BLaER1 (cell line): ENCODE measurements around the gene CREB5.

Source experiments
- H3K27ac ChIP-seq: shearing (Covaris generic); formaldehyde crosslinking; 2 replicates; pipeline ENCODE4 v1.8.1; 2022
- H3K27me3 ChIP-seq: shearing (Covaris generic); formaldehyde crosslinking; 2 replicates; pipeline ENCODE4 v1.8.1; 2022
- H3K36me3 ChIP-seq: shearing (Covaris generic); formaldehyde crosslinking; 2 replicates; pipeline ENCODE4 v1.8.1; 2022
- H3K4me1 ChIP-seq: shearing (Covaris generic); formaldehyde crosslinking; 2 replicates; pipeline ENCODE4 v1.8.1; 2022
- H3K4me2 ChIP-seq: shearing (Covaris generic); formaldehyde crosslinking; 2 replicates; pipeline ENCODE4 v1.8.1; 2022
- H3K4me3 ChIP-seq: shearing (Covaris generic); formaldehyde crosslinking; 2 replicates; pipeline ENCODE4 v1.8.1; 2022
- H3K9ac ChIP-seq: shearing (Covaris generic); formaldehyde crosslinking; 2 replicates; pipeline ENCODE4 v1.8.1; 2022
- H3K9me3 ChIP-seq: shearing (Covaris generic); formaldehyde crosslinking; 2 replicates; pipeline ENCODE4 v1.8.1; 2022
- H4K20me1 ChIP-seq: shearing (Covaris generic); formaldehyde crosslinking; 2 replicates; pipeline ENCODE4 v1.8.1; 2022
- Cebpa-rat ChIP-seq: shearing (Covaris generic); IDR thresholded peaks from 2 replicates; pipeline ENCODE4 v1.8.1; 2022

Gene CREB5

DNA sequence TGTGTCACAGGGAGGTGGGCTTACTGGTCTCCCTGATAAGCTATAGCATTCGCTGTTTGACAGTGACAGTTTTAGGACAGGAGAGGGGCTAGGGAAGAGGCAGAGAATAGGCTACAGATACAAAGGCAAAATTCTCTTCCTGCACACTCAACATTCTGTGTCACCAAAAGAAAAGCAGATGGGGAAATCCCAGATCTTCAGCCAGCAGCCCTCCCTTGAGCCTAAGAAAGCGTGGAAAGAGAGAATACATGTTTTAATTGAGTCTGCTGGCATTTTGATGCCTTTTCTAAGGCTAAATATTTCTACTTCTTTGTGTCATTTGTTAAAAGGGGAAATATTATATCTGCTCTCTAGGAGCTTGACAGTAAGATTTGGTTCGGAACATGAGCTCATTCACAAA, 298.8 kb downstream of the CREB5 start:
- Histone ChIP-seq H3K4me2 (no peak overlapping the region), H3K4me3 (no peak overlapping the region), H3K27me3 (no peaks in the 10 kb centered on the region), H3K36me3 (no peaks in the 10 kb centered on the region), H3K9me3 (no peaks in the 10 kb centered on the region), H3K27ac (no peak overlapping the region), H3K9ac (no peak overlapping the region), H4K20me1 (no peaks in the 10 kb centered on the region), H3K4me1 (peaks cover 9% of the 10 kb centered on the region)
- TF ChIP-seq Cebpa-rat = no peak

DNA sequence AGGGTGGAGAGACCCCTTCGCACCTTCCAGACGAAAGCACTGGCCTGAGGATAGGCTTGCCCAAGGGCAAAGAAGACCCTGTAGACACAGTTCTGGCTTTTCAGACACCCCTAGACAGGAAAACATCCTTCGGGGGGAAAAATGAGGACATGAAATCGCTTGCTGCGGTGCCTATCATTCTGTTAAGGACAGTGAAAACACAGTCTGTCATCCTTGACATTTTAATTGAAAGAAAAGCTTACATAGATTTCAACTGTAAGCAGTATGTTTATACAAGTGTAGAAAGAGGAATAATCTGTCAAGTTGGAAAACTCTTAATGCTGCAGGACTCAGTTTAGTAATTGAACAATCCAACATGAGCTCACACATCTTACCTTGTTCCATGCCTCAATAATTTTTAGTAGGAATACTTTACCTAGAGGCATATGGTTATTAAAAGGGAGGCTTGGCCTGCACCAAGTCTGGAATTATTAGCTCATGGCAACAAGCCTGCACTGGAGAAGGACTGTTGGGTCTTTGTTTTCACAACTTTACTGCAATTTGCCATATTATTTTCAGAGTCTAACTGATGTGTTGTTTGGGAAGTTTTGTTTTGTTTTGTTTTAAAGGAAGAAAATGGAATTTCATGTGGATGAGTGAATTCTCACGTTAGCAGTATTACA, 302.3 kb downstream of the CREB5 start:
- peaks cover 10% of the 10 kb centered on the region; the same call in 1 of the 2 replicates for H3K36me3 ChIP-seq
- H4K20me1 ChIP-seq = no peaks in the 10 kb centered on the region
- H3K9ac ChIP-seq = no peak overlapping the region
- no peaks in the 10 kb centered on the region for H3K9me3 ChIP-seq
- no peak for TF ChIP-seq Cebpa-rat
- H3K4me2 ChIP-seq = no peak overlapping the region
- no peaks in the 10 kb centered on the region for H3K4me1 ChIP-seq
- H3K27ac ChIP-seq = no peak overlapping the region
- no peak overlapping the region for H3K4me3 ChIP-seq
- H3K27me3 ChIP-seq = no peaks in the 10 kb centered on the region

DNA sequence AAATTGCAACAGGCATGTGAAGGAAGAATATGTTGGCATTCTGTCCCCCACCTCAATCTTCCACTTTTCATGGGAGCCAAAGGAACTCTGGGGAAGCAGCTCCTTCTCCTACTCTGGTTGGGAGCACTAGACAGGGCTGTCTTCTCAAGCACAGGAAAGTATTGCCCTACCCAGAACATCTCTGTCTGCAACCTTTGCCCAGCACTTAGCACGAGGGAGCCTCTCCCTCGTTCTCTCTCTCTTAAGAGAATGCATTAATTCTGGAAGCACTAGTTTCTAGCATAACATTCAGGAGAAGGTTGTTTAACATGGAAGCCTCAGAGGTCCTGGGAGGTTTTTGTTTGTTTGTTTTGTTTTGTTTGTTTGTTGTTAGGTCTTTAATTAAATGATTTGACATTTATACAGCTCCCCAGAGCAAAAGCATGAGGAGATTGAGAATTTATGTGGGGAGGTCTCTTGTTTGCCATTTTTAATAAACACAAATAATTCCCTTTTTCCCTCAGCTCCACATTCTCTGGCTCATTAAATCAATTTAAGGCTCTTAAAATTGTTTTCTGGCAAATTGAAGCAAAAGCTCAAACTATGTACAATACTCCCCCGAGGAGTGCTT, 305.2 kb downstream of the CREB5 start:
- no peak for TF ChIP-seq Cebpa-rat
- H3K4me3 ChIP-seq = no peak overlapping the region

DNA sequence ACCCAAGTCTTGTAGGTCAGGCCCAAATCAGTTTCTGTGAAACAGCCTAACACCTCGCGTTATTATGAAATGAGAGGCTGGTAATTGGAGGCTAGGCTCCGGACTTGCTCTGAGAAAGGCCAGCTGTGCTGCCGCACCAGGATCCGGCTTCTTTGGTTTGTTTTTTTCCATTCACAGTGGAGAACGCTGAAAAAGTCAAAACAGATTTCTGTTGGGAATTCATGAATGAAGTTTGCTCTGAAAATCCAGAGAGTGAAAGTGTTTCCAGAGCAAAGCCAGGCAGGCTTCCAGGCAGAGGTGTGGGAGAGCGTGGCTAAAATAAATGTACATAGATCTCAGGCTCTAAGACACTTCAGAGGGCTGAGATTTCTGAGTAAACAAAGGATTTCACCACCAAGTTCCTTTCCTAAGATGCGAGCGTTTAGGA, 305.8 kb downstream of the CREB5 start:
- Histone ChIP-seq H3K4me1 (no peaks in the 10 kb centered on the region), H3K27ac (no peak overlapping the region), H3K27me3 (no peaks in the 10 kb centered on the region), H4K20me1 (no peaks in the 10 kb centered on the region), H3K4me2 (no peak overlapping the region), H3K9me3 (no peaks in the 10 kb centered on the region), H3K4me3 (no peak overlapping the region), H3K9ac (no peak overlapping the region), H3K36me3 (peaks cover 10% of the 10 kb centered on the region; the same call in 1 of the 2 replicates)
- TF ChIP-seq Cebpa-rat = no peak

More for the DNA sequence above, 305.2 kb downstream of the CREB5 start:
- Histone ChIP-seq H3K36me3 (peaks cover 10% of the 10 kb centered on the region; the same call in 1 of the 2 replicates), H3K27ac (no peak overlapping the region), H4K20me1 (no peaks in the 10 kb centered on the region), H3K4me2 (no peak overlapping the region), H3K4me1 (no peaks in the 10 kb centered on the region), H3K27me3 (no peaks in the 10 kb centered on the region), H3K9me3 (no peaks in the 10 kb centered on the region), H3K9ac (no peak overlapping the region)

DNA sequence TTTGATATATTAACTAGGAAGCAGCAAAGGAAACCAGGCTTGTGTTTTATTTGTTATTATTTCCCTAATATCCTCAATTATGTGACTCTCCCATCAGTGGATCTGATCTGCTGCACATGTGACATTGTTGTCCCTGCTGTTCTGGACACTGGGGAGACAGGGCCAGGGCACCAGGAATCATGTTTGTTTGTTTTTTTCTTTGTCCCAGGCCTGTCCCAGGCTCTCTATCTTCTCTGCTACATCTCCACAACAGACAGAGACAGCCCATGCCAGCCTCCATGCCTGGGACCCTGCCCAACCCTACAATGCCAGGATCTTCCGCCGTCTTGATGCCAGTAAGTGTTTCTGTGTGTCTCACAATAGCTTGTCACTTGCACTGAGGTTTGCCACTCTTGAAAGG, 306.2 kb downstream of the CREB5 start:
- no peak for TF ChIP-seq Cebpa-rat
- no peaks in the 10 kb centered on the region for H3K27me3 ChIP-seq

DNA sequence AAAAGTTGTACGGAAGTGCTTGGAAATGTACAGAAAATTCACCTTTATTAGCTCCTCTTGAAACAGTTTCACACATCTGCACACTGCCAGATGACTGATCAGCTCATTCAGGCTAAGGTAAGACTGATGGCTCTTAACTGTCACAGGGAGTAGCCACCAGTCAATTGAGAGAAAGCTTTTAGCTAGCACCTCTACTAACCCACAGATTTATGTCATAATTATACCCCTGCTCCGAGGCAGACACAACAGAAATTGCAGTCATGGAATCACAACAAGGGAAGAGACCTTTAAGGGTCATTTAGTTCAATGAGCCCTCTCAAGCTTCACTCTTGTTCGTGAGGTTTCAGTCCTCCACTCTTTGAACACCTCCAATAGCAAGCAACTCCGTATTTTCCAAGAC, 310.4 kb downstream of the CREB5 start:
- H3K4me3 ChIP-seq = no peak overlapping the region
- no peaks in the 10 kb centered on the region for H4K20me1 ChIP-seq
- H3K9me3 ChIP-seq = no peaks in the 10 kb centered on the region
- H3K27me3 ChIP-seq = no peaks in the 10 kb centered on the region
- H3K36me3 ChIP-seq = peaks cover 10% of the 10 kb centered on the region; the same call in 1 of the 2 replicates
- H3K27ac ChIP-seq = no peak overlapping the region
- H3K9ac ChIP-seq = no peak overlapping the region
- H3K4me1 ChIP-seq = no peaks in the 10 kb centered on the region
- TF ChIP-seq Cebpa-rat = no peak
- H3K4me2 ChIP-seq = no peak overlapping the region

More for the DNA sequence above, 306.2 kb downstream of the CREB5 start:
- H3K4me2 ChIP-seq = no peak overlapping the region
- no peaks in the 10 kb centered on the region for H3K9me3 ChIP-seq
- no peaks in the 10 kb centered on the region for H3K4me1 ChIP-seq
- no peak overlapping the region for H3K27ac ChIP-seq
- H3K4me3 ChIP-seq = no peak overlapping the region
- no peaks in the 10 kb centered on the region for H4K20me1 ChIP-seq
- H3K36me3 ChIP-seq = peaks cover 10% of the 10 kb centered on the region; the same call in 1 of the 2 replicates
- H3K9ac ChIP-seq = no peak overlapping the region

DNA sequence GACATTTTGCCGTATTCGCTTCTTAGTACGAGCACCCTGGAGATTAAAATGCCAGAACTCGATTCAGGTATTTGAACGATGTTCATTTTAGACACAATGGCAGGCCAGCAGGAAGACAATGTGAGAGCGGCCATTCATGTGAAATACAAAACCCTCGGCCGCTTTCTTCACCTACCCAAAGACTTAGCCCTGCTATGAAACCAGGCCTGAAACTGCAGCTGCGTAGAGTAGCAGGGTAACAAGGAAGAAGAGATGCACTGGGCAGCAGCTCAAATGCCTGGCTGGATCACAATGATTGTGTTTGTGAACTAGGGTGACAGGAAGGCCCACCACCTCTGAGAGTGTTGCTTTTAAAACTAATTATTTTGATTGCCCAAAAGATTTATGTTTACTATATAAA, 311.0 kb downstream of the CREB5 start:
- TF ChIP-seq Cebpa-rat = no peak
- Histone ChIP-seq H3K4me3 (no peak overlapping the region), H3K4me1 (no peaks in the 10 kb centered on the region), H3K27ac (no peak overlapping the region), H3K27me3 (no peaks in the 10 kb centered on the region), H3K9ac (no peak overlapping the region), H3K4me2 (no peak overlapping the region), H3K36me3 (peaks cover 10% of the 10 kb centered on the region; the same call in 1 of the 2 replicates), H4K20me1 (no peaks in the 10 kb centered on the region), H3K9me3 (no peaks in the 10 kb centered on the region)

DNA sequence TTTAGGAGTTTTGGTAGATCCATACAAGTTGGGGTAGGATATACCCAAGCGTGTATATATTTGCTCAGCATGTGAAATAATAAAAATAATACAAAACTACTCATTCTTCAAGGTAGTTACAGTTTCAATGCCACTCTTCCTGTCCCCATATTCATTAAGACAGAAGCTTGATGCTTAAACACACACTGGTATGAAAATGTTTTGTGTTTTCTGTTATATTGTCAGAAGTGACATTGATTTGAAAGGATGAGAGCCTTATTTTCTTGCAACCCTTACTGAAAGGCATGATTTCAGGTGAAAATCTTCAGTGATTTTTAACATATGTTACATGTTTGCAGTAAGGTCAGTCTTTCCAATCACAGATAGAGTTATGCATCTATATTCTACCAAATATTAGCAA, 312.2 kb downstream of the CREB5 start:
- H3K9me3 ChIP-seq = no peaks in the 10 kb centered on the region
- no peaks in the 10 kb centered on the region for H3K4me1 ChIP-seq
- no peaks in the 10 kb centered on the region for H3K27me3 ChIP-seq
- TF ChIP-seq Cebpa-rat = no peak
- no peaks in the 10 kb centered on the region for H4K20me1 ChIP-seq
- no peak overlapping the region for H3K4me3 ChIP-seq
- H3K36me3 ChIP-seq = no peaks in the 10 kb centered on the region; the same call in 1 of the 2 replicates
- H3K9ac ChIP-seq = no peak overlapping the region
- H3K4me2 ChIP-seq = no peak overlapping the region
- H3K27ac ChIP-seq = no peak overlapping the region

DNA sequence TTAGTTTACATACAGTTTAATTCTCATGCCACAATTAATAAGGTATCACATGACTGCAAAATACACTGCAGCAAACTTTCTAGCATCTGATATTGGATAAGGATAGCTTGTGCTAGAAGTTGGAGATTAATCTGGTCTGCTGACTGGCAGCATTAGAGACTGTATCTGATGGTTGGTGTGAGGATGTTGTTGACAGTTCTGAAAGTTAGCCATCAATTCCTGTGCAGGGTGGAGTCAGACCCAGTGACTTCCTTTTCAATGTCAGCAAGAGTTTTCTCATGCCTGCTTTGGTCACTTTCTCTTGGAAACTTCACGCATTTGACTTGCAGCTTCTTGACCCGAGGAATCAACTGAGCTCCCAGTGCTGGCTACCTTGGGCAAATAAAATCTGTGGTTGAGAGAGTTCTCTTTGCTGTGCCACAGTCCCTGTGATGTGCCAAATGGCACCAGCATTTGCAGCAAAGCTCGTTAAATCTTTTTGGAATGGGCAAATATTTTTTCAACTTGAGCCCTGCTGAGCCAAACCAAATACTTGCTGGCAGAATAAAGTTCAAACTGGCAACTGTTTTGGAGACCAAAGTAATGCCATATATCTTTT, 312.8 kb downstream of the CREB5 start:
- Histone ChIP-seq H3K4me3 (no peak overlapping the region), H3K9ac (no peak overlapping the region), H3K36me3 (no peaks in the 10 kb centered on the region; the same call in 1 of the 2 replicates), H3K27ac (no peak overlapping the region), H3K4me2 (no peak overlapping the region), H3K9me3 (no peaks in the 10 kb centered on the region), H4K20me1 (no peaks in the 10 kb centered on the region), H3K27me3 (no peaks in the 10 kb centered on the region), H3K4me1 (no peaks in the 10 kb centered on the region)
- TF ChIP-seq Cebpa-rat = no peak

DNA sequence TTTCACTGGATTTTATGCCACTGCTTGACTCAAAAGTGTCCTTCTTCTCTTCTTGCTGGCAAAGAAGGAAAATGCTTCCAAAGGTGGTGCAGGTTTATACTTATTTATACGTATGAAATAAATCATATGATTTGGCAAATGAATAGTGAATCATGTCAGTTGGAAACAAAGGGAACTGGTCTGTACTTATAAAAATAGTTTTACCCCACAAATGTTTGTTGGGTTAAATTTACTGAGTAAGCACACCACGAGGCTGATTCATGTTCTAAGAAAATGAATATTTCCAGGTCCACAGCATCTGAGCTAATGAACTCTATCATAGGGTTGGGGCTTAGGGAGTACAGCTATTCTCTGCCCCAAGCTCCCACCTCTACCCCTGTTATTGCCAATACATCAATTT, 313.6 kb downstream of the CREB5 start:
- H3K9me3 ChIP-seq = no peaks in the 10 kb centered on the region
- no peaks in the 10 kb centered on the region; the same call in 1 of the 2 replicates for H3K36me3 ChIP-seq
- H3K4me2 ChIP-seq = no peak overlapping the region
- H3K4me1 ChIP-seq = no peaks in the 10 kb centered on the region
- no peak overlapping the region for H3K4me3 ChIP-seq
- no peak overlapping the region for H3K27ac ChIP-seq
- no peak for TF ChIP-seq Cebpa-rat
- no peaks in the 10 kb centered on the region for H4K20me1 ChIP-seq
- no peak overlapping the region for H3K9ac ChIP-seq
- no peaks in the 10 kb centered on the region for H3K27me3 ChIP-seq
